ENCODE measurements around the gene CPPED1. TPM values are rescaled to one million over a fixed set of nuclear protein-coding genes. Genes with fewer than 3 reads are reported as not detected.

Gene CPPED1
- total RNA-seq, 1 experiment from 2014 or later, result 34.9 TPM

DNA sequence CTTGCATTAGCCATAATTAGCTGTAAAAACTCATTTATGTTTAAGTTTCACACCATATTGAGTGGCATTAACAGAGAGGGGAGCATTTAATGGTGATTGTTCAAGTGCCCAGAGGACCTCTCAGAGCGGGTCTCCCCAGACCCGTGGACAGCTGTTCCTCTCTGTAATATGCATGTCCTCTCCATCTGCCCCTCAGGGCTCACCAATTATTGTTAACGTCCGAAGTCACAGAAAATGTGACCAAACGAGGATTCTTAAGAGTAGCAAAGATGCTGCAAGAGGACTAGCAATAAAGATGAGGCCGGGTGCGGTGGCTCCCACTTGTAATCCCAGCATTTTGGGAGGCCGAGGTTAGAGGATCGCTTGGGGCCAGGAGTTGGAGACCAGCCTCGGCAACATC is 130.2 kb downstream of the CPPED1 start:
- no peaks in the 10 kb centered on the region for H3K27me3 Mint-ChIP-seq (ENCODE audit: insufficient read depth, unreplicated experiment)
- DNase-seq, result no peak
- Histone ChIP-seq H3K4me1 (peaks cover 18% of the 10 kb centered on the region), H3K36me3 (ENCODE audit: control insufficient read depth, insufficient read depth, low read length) (no peaks in the 10 kb centered on the region), H3K9me3 (peaks cover 6% of the 10 kb centered on the region; the same call in 1 of the 2 replicates), H3K27me3 (replicated peaks; ENCODE audit: control insufficient read depth, insufficient read depth, low read length) (no peaks in the 10 kb centered on the region), H3K4me3 (ENCODE audit: low read depth, low read length) (no peak overlapping the region)
- intact Hi-C loops (cut with micrococcal nuclease; ENCODE audit: unreplicated experiment), result no loop called here
- CTCF ChIA-PET, result no interaction called here
- peaks cover 5% of the 10 kb centered on the region for H3K36me3 Mint-ChIP-seq (ENCODE audit: insufficient read depth, unreplicated experiment)
- no peak overlapping the region for H3K4me3 Mint-ChIP-seq (ENCODE audit: unreplicated experiment)
- H3K4me1 Mint-ChIP-seq (ENCODE audit: low read depth, unreplicated experiment), result peaks cover 8% of the 10 kb centered on the region
- BruUV-seq (replicated peaks), result no TSS peak
- peaks cover 8% of the 10 kb centered on the region for H3K9me3 Mint-ChIP-seq (ENCODE audit: unreplicated experiment)
- H3K27ac Mint-ChIP-seq (ENCODE audit: unreplicated experiment), result no peak overlapping the region
- TF ChIP-seq, protein P1, sequence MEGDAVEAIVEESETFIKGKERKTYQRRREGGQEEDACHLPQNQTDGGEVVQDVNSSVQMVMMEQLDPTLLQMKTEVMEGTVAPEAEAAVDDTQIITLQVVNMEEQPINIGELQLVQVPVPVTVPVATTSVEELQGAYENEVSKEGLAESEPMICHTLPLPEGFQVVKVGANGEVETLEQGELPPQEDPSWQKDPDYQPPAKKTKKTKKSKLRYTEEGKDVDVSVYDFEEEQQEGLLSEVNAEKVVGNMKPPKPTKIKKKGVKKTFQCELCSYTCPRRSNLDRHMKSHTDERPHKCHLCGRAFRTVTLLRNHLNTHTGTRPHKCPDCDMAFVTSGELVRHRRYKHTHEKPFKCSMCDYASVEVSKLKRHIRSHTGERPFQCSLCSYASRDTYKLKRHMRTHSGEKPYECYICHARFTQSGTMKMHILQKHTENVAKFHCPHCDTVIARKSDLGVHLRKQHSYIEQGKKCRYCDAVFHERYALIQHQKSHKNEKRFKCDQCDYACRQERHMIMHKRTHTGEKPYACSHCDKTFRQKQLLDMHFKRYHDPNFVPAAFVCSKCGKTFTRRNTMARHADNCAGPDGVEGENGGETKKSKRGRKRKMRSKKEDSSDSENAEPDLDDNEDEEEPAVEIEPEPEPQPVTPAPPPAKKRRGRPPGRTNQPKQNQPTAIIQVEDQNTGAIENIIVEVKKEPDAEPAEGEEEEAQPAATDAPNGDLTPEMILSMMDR (IDR thresholded peaks at IDR 0.05; ENCODE audit: insufficient read depth in 1 of 2, low read depth in 1 of 2, low read length in 1 of 2, severe bottlenecking in 1 of 2, unreplicated experiment in 1 of 2), result no peak
- POLR2A ChIA-PET, result no interaction called here

DNA sequence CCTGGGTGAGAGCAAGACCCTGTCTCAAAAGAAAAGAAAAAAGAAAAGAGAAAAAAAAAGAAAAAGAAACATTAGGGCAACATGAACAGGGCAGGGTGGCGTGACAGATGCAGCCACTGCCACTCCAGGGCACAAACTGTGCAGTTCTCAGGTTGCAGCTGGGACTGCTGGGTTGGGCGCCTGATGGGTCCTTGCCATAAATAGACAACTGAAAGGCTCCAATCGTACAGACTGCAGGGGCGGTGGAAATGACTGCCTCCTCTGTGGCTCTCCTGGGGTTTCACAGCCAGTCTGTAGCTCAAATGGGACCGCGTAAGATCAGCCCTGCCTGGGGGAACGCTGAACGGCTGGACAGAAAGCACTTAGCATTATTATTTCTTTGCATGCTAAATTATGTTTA is 130.7 kb downstream of the CPPED1 start:
- H3K9me3 ChIP-seq, result peaks cover 4% of the 10 kb centered on the region; the same call in 1 of the 2 replicates
- no peaks in the 10 kb centered on the region for H3K27me3 Mint-ChIP-seq (ENCODE audit: insufficient read depth, unreplicated experiment)
- no peak overlapping the region for H3K4me3 ChIP-seq (ENCODE audit: low read depth, low read length)
- peaks cover 5% of the 10 kb centered on the region for H3K36me3 Mint-ChIP-seq (ENCODE audit: insufficient read depth, unreplicated experiment)
- H3K27me3 ChIP-seq (replicated peaks; ENCODE audit: control insufficient read depth, insufficient read depth, low read length), result no peaks in the 10 kb centered on the region
- H3K27ac Mint-ChIP-seq (ENCODE audit: unreplicated experiment), result no peak overlapping the region
- POLR2A ChIA-PET, result no interaction called here
- no peak for DNase-seq
- no peak overlapping the region for H3K4me3 Mint-ChIP-seq (ENCODE audit: unreplicated experiment)
- H3K4me1 Mint-ChIP-seq (ENCODE audit: low read depth, unreplicated experiment), result peaks cover 8% of the 10 kb centered on the region
- H3K4me1 ChIP-seq, result peaks cover 17% of the 10 kb centered on the region
- peaks cover 10% of the 10 kb centered on the region for H3K9me3 Mint-ChIP-seq (ENCODE audit: unreplicated experiment)
- no TSS peak for BruUV-seq (replicated peaks)
- no peaks in the 10 kb centered on the region for H3K36me3 ChIP-seq (ENCODE audit: control insufficient read depth, insufficient read depth, low read length)
- intact Hi-C loops (cut with micrococcal nuclease; ENCODE audit: unreplicated experiment), result no loop called here
- TF ChIP-seq, protein P1 (IDR thresholded peaks at IDR 0.05; ENCODE audit: insufficient read depth in 1 of 2, low read depth in 1 of 2, low read length in 1 of 2, severe bottlenecking in 1 of 2, unreplicated experiment in 1 of 2), result no peak
- CTCF ChIA-PET, result no interaction called here

DNA sequence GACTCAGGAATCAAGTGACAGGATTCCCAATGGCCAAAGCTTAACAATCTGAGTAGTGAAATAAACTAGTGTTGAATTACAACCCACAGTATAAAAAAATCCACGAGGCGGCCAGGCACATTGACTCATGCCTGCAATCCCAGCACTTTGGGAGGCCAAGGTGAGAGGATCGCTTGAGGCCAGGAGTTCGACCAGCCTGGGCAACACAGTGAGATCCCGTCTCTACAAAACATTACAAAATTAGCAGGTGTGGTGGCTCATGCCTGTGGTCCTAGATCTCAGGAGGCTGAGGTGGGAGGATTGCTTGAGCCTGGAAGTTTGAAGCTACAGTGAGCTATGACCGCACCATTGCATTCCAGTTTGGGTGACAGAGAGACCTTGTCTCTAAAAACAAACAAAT is 133.8 kb downstream of the CPPED1 start:
- peaks cover 10% of the 10 kb centered on the region for H3K9me3 ChIP-seq
- Mint-ChIP-seq H3K27me3 (ENCODE audit: insufficient read depth, unreplicated experiment) (no peaks in the 10 kb centered on the region), H3K9me3 (ENCODE audit: unreplicated experiment) (peaks cover 27% of the 10 kb centered on the region), H3K36me3 (ENCODE audit: insufficient read depth, unreplicated experiment) (peaks cover 12% of the 10 kb centered on the region), H3K4me3 (ENCODE audit: unreplicated experiment) (no peak overlapping the region), H3K27ac (ENCODE audit: unreplicated experiment) (no peak overlapping the region), H3K4me1 (ENCODE audit: low read depth, unreplicated experiment) (no peaks in the 10 kb centered on the region)
- ChIA-PET POLR2A (no interaction called here), CTCF (no interaction called here)
- TF ChIP-seq, protein P1 (IDR thresholded peaks at IDR 0.05; ENCODE audit: insufficient read depth in 1 of 2, low read depth in 1 of 2, low read length in 1 of 2, severe bottlenecking in 1 of 2, unreplicated experiment in 1 of 2), result no peak
- intact Hi-C loops (cut with micrococcal nuclease; ENCODE audit: unreplicated experiment), result no loop called here
- no peaks in the 10 kb centered on the region for H3K4me1 ChIP-seq
- DNase-seq, result no peak
- no peaks in the 10 kb centered on the region for H3K36me3 ChIP-seq (ENCODE audit: control insufficient read depth, insufficient read depth, low read length)
- no peaks in the 10 kb centered on the region for H3K27me3 ChIP-seq (replicated peaks; ENCODE audit: control insufficient read depth, insufficient read depth, low read length)
- no peak overlapping the region for H3K4me3 ChIP-seq (ENCODE audit: low read depth, low read length)
- no TSS peak for BruUV-seq (replicated peaks)
